ENCODE results near the gene HK3.

- TF ChIP-seq SUZ12 (IDR thresholded peaks at IDR 0.05) (no peak), PKNOX1 (IDR thresholded peaks at IDR 0.05) (no peak), NFRKB (IDR thresholded peaks at IDR 0.05) (no peak), BHLHE40 (IDR thresholded peaks at IDR 0.05; ENCODE audit: borderline replicate concordance) (no peak), HDGF (IDR thresholded peaks at IDR 0.05; ENCODE audit: borderline replicate concordance) (no peak), FOXM1 (IDR thresholded peaks at IDR 0.05; ENCODE audit: borderline replicate concordance) (no peak), ELF4 (IDR thresholded peaks at IDR 0.05) (no peak)
Measured at GRCh38 chr5:176922817-176923216, 23.7 kb upstream of the HK3 start.

Measured in HEK293T (cell line).